Measurements from ENCODE around the gene SCN8A. TPM values are rescaled to one million over a fixed set of nuclear protein-coding genes. Genes with fewer than 3 reads are reported as not detected.

SCN8A gene
- polyA plus RNA-seq, 2 of the 4 experiments (the other 2 are of a cell fraction) = 1.8 to 4.8 TPM

DNA sequence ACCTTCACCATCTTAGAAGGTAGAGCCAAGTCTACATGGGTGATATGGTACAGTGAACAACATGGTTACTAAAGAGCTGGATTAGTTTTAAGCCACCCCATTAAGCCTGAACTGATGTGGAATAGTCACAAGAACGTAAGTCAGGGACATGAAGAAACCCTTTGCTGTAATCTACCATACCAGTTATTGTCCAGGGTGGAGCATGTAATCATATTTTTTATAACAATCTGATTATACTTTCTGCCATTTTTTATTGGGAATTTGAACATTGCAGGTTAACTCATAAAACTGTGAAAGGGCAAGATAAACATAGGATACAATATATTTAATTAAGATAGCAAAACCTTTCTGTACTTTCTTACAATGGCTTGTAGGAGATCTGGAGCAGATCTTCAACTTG, 153.9 kb downstream of the SCN8A start:
- CTCF ChIA-PET = interaction anchor here (1.0 kb wide), 1 partner anchor 79 kb away, joined by 3 read pairs; no protein-coding TSS in a partner anchor
- no peak for DNase-seq (ENCODE audit: low read depth in 1 of 2, low spot score in 1 of 2)
- Histone ChIP-seq H3K4me1 (no peaks in the 10 kb centered on the region), H3K4me2 (no peak overlapping the region), H3K27ac (no peak overlapping the region), H3K4me3 (no peak overlapping the region), H3K9me3 (no peaks in the 10 kb centered on the region)
- TF ChIP-seq, protein P1, sequence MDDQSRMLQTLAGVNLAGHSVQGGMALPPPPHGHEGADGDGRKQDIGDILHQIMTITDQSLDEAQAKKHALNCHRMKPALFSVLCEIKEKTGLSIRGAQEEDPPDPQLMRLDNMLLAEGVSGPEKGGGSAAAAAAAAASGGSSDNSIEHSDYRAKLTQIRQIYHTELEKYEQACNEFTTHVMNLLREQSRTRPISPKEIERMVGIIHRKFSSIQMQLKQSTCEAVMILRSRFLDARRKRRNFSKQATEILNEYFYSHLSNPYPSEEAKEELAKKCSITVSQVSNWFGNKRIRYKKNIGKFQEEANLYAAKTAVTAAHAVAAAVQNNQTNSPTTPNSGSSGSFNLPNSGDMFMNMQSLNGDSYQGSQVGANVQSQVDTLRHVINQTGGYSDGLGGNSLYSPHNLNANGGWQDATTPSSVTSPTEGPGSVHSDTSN (IDR thresholded peaks at IDR 0.05) = no peak
- TF ChIP-seq, protein P2, sequence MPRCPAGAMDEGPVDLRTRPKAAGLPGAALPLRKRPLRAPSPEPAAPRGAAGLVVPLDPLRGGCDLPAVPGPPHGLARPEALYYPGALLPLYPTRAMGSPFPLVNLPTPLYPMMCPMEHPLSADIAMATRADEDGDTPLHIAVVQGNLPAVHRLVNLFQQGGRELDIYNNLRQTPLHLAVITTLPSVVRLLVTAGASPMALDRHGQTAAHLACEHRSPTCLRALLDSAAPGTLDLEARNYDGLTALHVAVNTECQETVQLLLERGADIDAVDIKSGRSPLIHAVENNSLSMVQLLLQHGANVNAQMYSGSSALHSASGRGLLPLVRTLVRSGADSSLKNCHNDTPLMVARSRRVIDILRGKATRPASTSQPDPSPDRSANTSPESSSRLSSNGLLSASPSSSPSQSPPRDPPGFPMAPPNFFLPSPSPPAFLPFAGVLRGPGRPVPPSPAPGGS (IDR thresholded peaks at IDR 0.05) = no peak
- TF ChIP-seq EHMT2 (IDR thresholded peaks at IDR 0.05; ENCODE audit: low read depth) = no peak
- TF ChIP-seq NPAS2 (CRISPR knock-in tag; IDR thresholded peaks at IDR 0.05; ENCODE audit: borderline replicate concordance) = no peak
- TF ChIP-seq HOXB13 (CRISPR knock-in tag; IDR thresholded peaks at IDR 0.05; ENCODE audit: low read depth) = no peak
- no peak for TF ChIP-seq RCOR1 (IDR thresholded peaks at IDR 0.05; ENCODE audit: low read depth, low read length)
- TF ChIP-seq ZNF302 (CRISPR knock-in tag; IDR thresholded peaks at IDR 0.05) = no peak
- POLR2A ChIA-PET = no interaction called here
- ATAC-seq = no peak
- FAIRE-seq = peak; percentile 43
- WGBS (ENCODE audit: missing lambda C conversion rate) = 96% methylated on average over 1 of the region's 1 CpG

DNA sequence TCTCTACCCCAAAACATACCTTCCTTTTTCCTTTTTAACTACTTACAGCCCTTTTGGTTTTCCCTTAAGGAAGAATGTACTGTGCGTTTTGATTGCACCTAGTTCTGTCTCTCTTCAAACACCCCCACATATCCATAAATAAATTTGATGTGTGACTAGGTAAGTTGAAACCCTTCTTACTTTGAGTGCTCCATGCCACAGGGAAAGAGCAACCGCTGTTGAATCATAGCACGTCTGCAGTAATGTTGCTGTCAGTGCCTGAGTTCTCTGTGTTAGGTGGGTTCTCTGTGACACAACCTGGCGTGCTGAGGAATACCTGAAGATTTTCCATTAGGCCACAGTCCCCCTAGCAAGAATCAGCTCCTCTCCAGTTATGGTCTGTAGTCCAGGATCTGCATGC, 155.4 kb downstream of the SCN8A start:
- ChIA-PET POLR2A (no interaction called here), CTCF (no interaction called here)
- ATAC-seq (no peak), DNase-seq (ENCODE audit: low read depth in 1 of 2, low spot score in 1 of 2) (no peak), FAIRE-seq (no peak)
- Histone ChIP-seq H3K4me3 (no peak overlapping the region), H3K9me3 (no peaks in the 10 kb centered on the region), H3K4me2 (no peak overlapping the region), H3K4me1 (no peaks in the 10 kb centered on the region), H3K27ac (no peak overlapping the region)
- 93% methylated on average over 4 of the region's 4 CpGs for WGBS (ENCODE audit: missing lambda C conversion rate)
- no peak for TF ChIP-seq MYC (IDR thresholded peaks at IDR 0.05; ENCODE audit: borderline replicate concordance, low read length)
- TF ChIP-seq, protein P3, sequence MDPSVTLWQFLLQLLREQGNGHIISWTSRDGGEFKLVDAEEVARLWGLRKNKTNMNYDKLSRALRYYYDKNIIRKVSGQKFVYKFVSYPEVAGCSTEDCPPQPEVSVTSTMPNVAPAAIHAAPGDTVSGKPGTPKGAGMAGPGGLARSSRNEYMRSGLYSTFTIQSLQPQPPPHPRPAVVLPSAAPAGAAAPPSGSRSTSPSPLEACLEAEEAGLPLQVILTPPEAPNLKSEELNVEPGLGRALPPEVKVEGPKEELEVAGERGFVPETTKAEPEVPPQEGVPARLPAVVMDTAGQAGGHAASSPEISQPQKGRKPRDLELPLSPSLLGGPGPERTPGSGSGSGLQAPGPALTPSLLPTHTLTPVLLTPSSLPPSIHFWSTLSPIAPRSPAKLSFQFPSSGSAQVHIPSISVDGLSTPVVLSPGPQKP (IDR thresholded peaks at IDR 0.05; ENCODE audit: low read depth, low read length) = no peak
- no peak for TF ChIP-seq CBX2 (IDR thresholded peaks at IDR 0.05; ENCODE audit: borderline replicate concordance, low read depth)
- TF ChIP-seq TP53 (CRISPR knock-in tag; IDR thresholded peaks at IDR 0.05) = no peak
- TF ChIP-seq, protein P4, sequence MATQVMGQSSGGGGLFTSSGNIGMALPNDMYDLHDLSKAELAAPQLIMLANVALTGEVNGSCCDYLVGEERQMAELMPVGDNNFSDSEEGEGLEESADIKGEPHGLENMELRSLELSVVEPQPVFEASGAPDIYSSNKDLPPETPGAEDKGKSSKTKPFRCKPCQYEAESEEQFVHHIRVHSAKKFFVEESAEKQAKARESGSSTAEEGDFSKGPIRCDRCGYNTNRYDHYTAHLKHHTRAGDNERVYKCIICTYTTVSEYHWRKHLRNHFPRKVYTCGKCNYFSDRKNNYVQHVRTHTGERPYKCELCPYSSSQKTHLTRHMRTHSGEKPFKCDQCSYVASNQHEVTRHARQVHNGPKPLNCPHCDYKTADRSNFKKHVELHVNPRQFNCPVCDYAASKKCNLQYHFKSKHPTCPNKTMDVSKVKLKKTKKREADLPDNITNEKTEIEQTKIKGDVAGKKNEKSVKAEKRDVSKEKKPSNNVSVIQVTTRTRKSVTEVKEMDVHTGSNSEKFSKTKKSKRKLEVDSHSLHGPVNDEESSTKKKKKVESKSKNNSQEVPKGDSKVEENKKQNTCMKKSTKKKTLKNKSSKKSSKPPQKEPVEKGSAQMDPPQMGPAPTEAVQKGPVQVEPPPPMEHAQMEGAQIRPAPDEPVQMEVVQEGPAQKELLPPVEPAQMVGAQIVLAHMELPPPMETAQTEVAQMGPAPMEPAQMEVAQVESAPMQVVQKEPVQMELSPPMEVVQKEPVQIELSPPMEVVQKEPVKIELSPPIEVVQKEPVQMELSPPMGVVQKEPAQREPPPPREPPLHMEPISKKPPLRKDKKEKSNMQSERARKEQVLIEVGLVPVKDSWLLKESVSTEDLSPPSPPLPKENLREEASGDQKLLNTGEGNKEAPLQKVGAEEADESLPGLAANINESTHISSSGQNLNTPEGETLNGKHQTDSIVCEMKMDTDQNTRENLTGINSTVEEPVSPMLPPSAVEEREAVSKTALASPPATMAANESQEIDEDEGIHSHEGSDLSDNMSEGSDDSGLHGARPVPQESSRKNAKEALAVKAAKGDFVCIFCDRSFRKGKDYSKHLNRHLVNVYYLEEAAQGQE (IDR thresholded peaks at IDR 0.05) = no peak
- no peak for TF ChIP-seq MAZ (IDR thresholded peaks at IDR 0.05; ENCODE audit: borderline replicate concordance, low read depth, low read length)
- no peak for TF ChIP-seq JUN (IDR thresholded peaks at IDR 0.05)

DNA sequence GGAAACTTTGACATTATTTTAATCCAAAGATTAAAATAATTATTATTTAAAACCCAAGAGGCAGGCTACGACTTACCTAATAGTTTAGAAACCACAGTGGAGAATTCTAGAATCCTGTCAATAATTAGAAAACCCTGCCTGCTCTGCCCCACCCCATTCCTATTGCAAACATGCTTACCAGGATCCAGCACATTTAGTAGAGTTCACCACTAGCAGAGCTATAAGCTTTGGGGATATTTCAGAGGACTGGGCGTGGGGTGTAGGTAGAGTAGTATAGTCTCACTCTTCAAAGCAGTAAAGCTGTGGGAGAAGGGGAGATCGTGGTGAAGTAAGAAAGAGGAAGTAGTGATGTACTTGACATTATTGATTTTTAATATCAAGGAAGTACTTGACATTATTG, 157.2 kb downstream of the SCN8A start:
- FAIRE-seq (no peak), ATAC-seq (no peak)
- CTCF ChIA-PET = interaction anchor here (0.9 to 1.4 kb wide), 3 partner anchors 9 to 65 kb away, joined by 3 to 4 read pairs (median 4); no protein-coding TSS in a partner anchor

More for the DNA sequence above, 157.2 kb downstream of the SCN8A start:
- 68% methylated on average over 3 of the region's 3 CpGs for WGBS (ENCODE audit: missing lambda C conversion rate)
- no peak for DNase-seq (ENCODE audit: low read depth in 1 of 2, low spot score in 1 of 2)
- no peak overlapping the region for H3K27ac ChIP-seq
- POLR2A ChIA-PET = no interaction called here
- no peaks in the 10 kb centered on the region for H3K9me3 ChIP-seq
- no peak overlapping the region for H3K4me2 ChIP-seq
- no peak overlapping the region for H3K4me3 ChIP-seq
- no peaks in the 10 kb centered on the region for H3K4me1 ChIP-seq
- TF ChIP-seq SMC3 (IDR thresholded peaks at IDR 0.05) = no peak
- TF ChIP-seq KDM1A (IDR thresholded peaks at IDR 0.05; ENCODE audit: low read depth) = no peak
- no peak for TF ChIP-seq RAD21 (conservative IDR thresholded peaks at IDR 0.05 in 1 of 2, IDR thresholded peaks at IDR 0.05 in 1 of 2)
- no peak for TF ChIP-seq EHF (CRISPR knock-in tag; IDR thresholded peaks at IDR 0.05)
- TF ChIP-seq PHF8 (IDR thresholded peaks at IDR 0.05; ENCODE audit: borderline replicate concordance, low read depth) = no peak

Data from A549 (cell line).